GM19468 (cell line): ENCODE results near the gene CHRNB4.
"Not testable (repeated sequence)": the region's sequence is repeated elsewhere in the genome, so short reads cannot be mapped to it uniquely, and the experiment has no call there.

Experiments
- ATAC-seq: cut with Tn5 transposase; IDR thresholded peaks from one replicate; pipeline ENCODE4 v1.9.1; 2021; ENCODE audit warnings: mild to moderate bottlenecking, moderate library complexity, moderate number of reproducible peaks; ENCODE audit not compliant: unreplicated experiment; ENCODE audit errors: extremely low read depth

The CHRNB4 gene

DNA sequence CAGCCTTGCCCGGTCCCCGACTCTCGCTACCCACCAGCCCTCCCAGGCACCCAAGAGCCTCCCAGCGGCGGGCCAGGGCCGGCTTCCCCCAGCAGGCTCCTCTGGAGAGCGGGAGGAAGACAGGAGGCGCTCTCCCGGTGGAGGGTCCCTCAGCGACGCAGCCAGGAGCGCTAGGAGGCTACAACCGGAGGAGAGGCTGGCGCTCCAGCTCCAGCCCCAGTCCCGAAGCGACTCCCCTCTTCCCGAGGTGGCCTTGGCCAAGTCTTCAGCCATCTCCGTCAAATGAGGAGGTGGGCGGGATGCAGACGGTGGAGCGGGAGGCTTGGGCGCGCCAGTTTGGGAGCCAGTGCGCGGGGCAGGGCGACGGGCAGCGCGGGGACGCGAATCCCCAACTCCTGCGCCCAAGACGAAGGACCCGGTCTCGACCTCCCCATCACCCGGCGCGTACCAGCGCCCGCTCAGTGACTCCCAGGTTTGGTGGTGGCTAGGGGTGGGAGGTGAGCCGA, 20.9 kb downstream of the CHRNB4 start:
- no peak for ATAC-seq

DNA sequence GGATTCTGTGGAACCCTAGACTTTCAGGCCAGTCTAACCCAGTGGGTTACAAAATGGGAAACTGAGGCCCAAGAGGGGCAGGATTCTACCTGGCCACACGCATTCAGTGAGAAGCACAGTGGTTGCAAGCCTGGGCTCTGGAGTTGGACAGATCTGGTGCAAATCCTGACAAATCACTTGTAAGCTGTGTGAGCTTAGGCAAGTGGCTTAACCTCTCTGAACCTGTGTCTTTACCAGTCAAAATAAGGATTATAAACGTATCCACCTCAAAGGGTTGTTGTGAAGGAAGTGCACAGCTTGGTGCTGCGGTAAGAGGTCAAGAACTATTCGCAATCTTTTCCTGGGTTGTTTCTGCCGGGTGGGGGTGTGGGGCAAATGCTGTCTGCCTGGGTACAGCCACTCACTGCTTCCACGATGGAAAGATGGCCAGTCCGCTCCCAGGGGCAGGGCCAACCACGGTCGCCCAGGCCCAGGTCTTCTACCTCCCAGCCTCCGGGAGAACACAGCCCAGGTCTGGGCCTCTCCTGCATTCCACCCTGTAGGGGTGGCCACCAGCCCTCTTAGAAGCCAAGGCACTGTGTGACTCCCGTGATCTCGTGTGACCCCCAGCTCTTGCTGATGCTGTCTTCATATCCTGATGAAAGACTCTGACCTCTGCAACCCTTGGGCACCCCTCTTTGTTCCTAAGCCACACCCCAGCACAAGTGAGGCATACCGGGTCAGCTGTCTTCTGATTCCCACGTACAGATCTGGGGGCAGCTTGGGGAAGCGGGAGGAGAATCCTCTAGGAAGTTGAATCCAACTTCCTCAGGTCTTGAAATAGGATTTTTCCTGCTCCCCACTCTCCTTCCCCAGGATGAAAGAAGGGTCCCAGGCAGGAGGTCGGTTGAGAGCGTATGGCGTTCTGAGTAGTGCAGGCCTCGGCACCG, 21.7 kb downstream of the CHRNB4 start:
- no peak for ATAC-seq

DNA sequence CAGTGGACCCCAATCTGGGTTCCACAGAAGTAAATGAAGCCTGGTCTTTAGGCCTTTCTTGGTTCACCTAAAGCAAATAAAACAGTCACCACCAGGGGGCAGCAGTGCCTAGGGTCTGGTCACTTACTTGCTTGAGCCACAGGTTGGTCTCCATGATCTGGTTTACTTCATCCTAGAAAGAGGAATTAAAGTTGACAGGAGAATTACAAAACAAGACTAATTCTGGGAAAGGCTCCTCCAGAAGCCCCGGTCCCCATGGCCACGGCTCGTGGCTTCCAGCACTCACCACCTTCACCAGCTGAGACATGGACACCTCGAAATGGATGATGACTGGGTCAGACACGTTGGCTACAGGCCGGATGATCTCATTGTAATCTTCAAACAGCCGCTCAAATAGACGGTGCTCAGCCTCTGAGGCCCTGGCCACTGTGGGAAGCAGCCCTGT, 22.5 kb downstream of the CHRNB4 start:
- no peak for ATAC-seq

DNA sequence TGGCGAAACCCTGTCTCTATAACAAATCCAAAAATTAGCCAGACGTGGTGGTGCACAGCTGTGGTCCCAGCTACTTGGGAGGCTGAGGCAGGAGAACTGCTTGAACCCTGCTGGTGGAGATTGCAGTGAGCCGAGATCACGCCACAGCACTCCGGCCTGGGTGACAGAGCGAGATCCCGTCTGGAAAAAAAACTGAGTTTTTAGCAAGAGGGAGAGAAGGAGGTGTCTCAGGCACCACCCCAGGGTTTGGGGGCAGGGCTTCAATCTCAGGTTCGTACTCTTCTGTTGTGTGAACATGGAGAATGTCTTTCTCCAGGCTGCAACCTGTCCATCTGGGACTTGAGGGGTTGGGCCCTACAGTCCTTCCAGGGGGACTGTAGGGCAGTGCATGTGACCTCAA, 22.9 kb downstream of the CHRNB4 start:
- ATAC-seq = no peak

DNA sequence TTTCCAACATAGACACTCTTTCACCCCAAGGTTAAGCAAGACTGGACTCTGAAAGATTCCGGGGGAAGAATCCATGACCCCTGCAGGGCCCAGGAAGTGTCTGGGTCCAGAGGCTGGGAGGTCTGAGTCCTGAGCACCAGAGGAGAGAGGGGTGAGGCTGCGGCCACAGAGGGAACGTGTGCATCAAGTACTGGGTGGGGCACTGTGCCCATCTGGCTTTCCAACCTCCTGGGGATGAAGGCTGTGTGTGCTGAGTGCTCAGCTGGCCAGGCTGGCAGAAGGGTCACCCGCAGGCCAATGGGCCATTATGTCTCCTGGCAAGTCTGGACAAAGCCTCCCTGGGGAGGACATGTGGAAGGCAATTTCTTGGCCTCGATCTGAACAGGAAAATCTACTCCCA, 23.5 kb downstream of the CHRNB4 start:
- no peak for ATAC-seq

DNA sequence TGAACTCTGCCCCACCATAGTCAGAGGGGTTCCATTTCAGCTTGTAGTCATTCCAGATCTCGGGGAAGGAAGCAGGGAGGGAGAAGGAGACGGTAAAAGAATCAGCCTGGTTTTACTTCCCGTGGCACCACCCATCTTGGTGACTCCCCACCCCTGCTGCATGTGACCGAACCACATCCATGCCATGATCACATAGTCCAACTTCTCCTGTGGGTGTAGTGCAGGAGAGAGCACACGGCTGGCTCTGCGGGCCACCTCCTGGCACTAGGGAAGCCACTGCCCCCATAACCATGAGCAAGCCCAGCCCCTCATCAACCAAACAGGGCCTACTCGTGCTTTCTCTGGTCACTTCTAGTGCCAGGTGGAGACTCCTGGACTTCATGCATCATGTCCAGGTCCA, 23.9 kb downstream of the CHRNB4 start:
- ATAC-seq = no peak

DNA sequence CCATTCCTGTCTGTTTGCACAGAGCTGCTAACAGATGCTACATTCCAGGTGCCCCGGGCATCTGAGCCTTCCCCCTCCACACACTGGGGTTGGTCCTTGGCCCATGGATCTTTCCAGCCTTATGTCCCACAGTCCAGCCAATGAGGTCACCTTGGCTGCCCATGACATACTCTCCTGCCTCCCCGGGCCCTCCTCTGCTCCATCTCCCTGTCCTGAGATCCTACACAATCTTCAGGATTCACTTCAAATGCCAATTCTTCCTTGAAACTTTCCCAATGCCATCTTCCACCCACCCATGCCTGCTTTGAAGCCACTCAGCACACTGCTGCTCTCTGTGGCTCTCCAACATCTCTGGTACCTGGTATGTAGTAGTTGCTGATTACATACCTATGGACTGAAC, 24.5 kb downstream of the CHRNB4 start:
- no peak for ATAC-seq

DNA sequence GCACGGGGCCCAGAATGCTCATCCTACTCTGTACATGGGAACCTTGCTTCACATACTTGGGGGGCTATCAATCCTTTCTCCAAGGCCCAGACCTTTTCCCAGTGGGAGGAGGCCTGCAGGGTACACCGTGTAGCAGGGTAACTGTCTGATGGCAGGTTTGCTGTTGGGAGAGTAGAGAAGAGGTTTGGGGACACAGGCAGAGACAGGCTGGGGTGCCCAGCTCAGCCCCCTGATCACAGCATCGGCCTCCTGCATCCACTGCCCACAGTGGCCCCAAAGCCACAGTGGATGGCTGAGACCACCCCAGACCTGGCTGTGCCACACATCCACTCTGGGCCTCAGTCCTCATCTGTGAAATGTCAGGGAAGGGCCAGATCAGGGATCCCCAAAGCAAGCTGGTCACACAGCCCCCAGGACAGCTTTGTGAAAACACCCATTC, 25.8 kb downstream of the CHRNB4 start:
- ATAC-seq = no peak

DNA sequence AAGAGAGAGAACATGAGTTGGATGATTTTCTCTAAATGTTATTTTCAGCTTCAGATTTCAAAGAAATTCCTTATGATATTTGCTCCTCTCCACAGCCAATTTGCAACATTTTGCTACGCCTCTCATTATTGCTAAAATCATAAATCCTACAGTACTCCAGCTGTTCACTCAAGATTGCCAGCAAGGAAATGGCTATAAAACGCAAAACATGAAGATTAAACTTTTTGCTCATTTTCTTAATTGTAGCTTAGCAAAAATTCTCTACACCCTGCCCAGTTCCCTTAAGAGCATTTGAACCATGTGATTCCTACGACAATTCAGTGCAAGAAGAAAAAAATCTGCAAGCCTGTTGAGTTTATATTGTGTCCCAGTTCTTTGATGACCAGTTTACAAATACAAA, 27.0 kb downstream of the CHRNB4 start:
- no peak for ATAC-seq

DNA sequence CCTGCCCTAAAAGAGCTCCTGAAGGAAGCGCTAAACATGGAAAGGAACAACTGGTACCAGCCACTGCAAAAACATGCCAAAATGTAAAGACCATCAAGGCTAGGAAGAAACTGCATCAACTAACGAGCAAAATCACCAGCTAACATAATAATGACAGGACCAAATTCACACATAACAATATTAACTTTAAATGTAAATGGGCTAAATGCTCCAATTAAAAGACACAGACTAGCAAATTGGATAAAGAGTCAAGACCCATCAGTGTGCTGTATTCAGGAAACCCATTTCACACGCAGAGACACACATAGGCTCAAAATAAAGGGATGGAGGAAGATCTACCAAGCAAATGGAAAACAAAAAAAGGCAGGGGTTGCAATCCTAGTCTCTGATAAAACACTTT, 31.5 kb downstream of the CHRNB4 start:
- not testable (repeated sequence) for ATAC-seq

DNA sequence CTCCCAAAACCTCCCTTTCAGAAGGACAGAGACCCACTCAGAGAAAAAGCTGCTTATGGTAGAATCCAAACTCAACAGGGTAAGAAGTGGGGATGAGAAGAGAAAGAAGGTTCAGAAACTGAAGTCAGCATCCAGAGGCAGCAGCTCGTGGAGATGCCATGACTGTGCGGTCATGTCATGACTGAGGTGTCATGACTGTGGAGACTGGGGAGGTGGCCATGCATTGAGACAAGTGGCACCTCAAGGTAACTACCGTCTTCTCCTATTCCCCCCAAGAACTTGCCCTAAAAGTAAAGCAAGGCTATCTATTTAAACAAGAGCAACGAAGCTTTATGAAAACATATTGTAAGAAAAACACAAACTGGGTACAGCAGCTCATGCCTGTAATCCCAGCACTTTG, 35.3 kb downstream of the CHRNB4 start:
- ATAC-seq = no peak

DNA sequence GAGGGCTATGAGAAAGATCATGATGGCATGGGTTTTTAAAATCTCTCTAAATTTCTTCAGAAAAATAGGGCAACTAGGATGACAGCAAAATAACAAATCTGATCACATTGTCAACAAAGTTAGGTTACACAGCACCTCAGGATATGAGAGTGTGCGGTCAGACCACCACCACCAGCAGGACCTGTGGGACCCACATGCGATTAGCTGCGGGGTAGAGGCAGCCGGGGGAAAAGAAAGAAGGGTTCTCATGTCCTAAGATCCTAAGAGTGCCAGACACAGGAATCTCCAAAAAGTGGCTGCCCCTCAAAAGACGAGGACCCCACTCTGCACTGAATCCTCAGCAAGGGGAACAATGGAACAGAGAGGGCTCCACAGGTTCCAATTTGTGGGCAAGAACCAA, 35.8 kb downstream of the CHRNB4 start:
- ATAC-seq = no peak

DNA sequence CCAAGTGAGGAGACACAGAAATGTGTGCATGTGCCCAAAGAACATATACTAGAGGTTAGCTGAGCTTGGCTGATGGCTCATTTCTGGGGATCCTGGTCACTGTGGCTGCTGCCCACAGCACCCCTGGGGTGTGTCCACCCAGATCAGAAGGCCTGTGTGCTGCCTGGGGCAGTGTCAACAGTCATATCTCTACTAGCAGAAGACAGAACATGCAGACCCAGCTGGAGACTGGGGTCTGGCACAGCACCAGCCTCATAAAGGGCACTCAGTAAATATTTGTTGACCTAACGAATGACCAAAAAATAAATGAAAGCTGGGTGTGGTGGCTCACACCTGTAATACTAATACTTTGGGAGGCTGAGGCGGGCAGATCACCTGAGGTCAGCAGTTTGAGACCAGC, 36.6 kb downstream of the CHRNB4 start:
- ATAC-seq = no peak

DNA sequence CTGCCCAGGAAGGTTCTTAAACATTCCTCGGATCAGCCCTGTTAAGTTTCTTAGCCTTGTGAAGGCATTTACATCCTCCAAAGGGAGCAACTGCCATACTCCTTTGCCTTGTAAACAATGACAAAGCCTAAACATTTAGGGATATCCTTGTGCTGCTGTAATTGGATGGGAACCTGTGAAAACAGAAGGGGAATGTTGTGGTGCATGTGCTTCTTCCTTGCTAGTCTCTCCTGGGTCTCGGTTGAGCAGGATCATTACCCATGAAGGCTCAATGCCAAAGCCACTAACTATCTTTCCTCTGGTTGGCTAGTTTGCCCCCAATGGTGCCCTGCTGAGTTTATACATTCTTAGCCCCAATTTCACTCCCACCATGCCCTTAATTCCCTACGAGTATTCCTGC, 37.5 kb downstream of the CHRNB4 start:
- no peak for ATAC-seq

DNA sequence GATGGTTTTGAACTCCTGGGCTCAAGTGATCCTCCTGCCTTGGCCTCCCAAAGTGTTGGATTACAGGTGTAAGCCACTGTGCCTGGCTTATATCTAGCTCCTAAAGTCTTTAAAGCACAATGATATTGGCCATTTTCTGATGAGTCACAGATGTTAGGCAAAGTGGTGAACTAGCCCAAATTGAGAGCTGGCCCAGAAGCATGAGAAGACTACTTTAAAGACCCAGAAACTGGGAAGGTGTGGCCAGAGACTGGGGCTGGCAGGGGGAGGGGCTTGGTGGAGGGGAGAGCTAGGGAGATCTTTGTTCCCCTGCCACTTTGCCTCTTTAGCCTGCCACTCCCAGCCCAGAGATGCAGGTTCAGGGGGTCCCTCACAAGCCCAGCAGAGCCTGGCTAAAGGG, 41.8 kb downstream of the CHRNB4 start:
- no peak for ATAC-seq

DNA sequence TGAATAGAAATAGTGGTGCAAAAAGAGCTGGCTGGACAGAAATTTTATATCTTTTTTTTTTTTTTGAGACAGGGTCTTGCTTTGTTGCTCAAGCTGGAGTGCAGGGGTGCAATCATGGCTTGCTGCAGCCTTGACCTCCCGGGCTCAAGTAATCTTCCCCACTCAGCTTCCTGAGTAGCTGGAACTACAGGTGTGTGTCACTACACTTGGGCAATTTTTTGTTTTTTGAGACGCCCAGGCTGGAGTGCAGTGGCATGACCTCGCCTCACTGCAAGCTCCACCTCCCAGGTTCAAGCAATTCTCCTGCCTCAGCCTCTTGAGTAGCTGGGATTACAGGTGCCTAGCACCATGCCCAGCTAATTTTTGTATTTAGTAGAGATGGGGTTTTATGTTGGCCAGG, 42.7 kb downstream of the CHRNB4 start:
- no peak for ATAC-seq

DNA sequence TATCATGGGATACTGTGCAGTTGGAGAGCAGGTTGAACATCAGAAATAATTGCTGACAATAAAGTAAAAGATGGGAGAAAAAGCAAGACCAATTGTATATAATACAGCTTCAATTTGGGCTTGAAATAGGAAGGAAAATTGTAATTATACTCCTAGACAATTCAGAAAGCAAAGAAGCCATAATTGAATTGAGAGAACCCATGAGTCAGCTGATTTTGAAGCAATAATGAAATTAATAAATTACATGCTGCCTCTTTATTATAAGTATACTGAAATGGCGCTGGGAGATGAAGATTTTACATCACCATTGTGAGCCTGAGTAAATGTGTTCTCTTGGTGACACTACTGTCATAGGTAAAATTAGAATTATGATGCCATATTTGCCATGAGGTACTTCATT, 43.4 kb downstream of the CHRNB4 start:
- ATAC-seq = no peak

DNA sequence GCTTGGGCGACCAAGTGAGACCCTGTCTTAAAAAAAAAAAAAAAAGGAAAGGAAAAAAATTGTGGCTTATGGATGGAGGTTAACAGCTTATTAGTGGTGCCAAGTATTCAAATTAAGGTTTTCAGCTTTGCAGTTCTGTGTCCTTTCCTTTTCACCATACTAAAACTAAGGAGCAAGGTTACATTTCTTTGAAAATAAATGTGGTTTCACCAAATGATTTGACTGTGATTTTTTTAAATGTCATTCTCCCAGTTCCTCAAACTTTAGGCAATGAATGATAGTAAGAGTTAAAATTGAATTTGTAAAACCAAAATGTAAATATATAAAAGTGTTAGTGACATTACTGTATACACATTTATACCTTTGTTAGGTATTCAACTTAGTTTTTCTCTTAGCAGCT, 66.1 kb downstream of the CHRNB4 start:
- ATAC-seq = no peak
